ENCODE data around the gene MIB1. TPM values are rescaled to one million over a fixed set of nuclear protein-coding genes. Genes with fewer than 3 reads are reported as not detected.

MIB1 gene
- total RNA-seq, 2 experiments from 2014 or later, result 13.6 to 15.3 TPM

GRCh38 chr18:21701621-21702020, 39.0 kb upstream of the MIB1 start:
- Histone ChIP-seq H3K4me3 (ENCODE audit: low read length) (no peak overlapping the region), H3K36me3 (ENCODE audit: insufficient read depth, low read length) (peaks cover 16% of the 10 kb centered on the region), H3K4me1 (ENCODE audit: insufficient read depth, low read length) (peaks cover 10% of the 10 kb centered on the region), H3K27ac (ENCODE audit: low read depth in 1 of 2, low read length in 2 of 2) (no peak overlapping the region), H3K27me3 (ENCODE audit: control insufficient read depth in 1 of 2, insufficient read depth in 2 of 2, low read length in 2 of 2) (no peaks in the 10 kb centered on the region), H3K9me3 (ENCODE audit: control insufficient read depth in 1 of 2, insufficient read depth in 1 of 2, low read length in 2 of 2) (no peaks in the 10 kb centered on the region)
- no peaks in the 10 kb centered on the region for H3K27me3 Mint-ChIP-seq
- ChIA-PET POLR2A (interaction anchor here (1.0 to 1.3 kb wide), 2 partner anchors 39 to 101 kb away, joined by 3 read pairs; partner anchors contain the start of genes ESCO1 and MIB1), CTCF (interaction anchor here (0.8 to 1.0 kb wide), 2 partner anchors 19 to 101 kb away, joined by 3 to 5 read pairs; partner anchors contain the start of gene ESCO1)
- DNase-seq, result no peak
- ATAC-seq (ENCODE audit: poor library complexity), result no peak
- no peak overlapping the region for H3K27ac Mint-ChIP-seq
- H3K36me3 Mint-ChIP-seq (ENCODE audit: low read depth), result peaks cover 58% of the 10 kb centered on the region
- no peak overlapping the region for H3K4me3 Mint-ChIP-seq
- no peak for TF ChIP-seq CTCF (IDR thresholded peaks at IDR 0.05)
- peaks cover 27% of the 10 kb centered on the region for H3K4me1 Mint-ChIP-seq (ENCODE audit: low read depth)
- intact Hi-C loops (cut with DNase I, micrococcal nuclease), result loop anchor here (2.0 to 10.0 kb wide), 4 partner anchors 15 to 103 kb away; partner anchors contain the start of gene SNRPD1 (in 1 of the 2)
- no peaks in the 10 kb centered on the region for H3K9me3 Mint-ChIP-seq

GRCh38 chr18:21702602-21703001, 38.0 kb upstream of the MIB1 start:
- no peak for TF ChIP-seq CTCF (IDR thresholded peaks at IDR 0.05)
- Histone ChIP-seq H3K9me3 (ENCODE audit: control insufficient read depth in 1 of 2, insufficient read depth in 1 of 2, low read length in 2 of 2) (no peaks in the 10 kb centered on the region), H3K27ac (ENCODE audit: low read depth in 1 of 2, low read length in 2 of 2) (no peak overlapping the region), H3K4me1 (ENCODE audit: insufficient read depth, low read length) (peaks cover 10% of the 10 kb centered on the region), H3K27me3 (ENCODE audit: control insufficient read depth in 1 of 2, insufficient read depth in 2 of 2, low read length in 2 of 2) (no peaks in the 10 kb centered on the region), H3K4me3 (ENCODE audit: low read length) (peak overlapping the region; percentile 93), H3K36me3 (ENCODE audit: insufficient read depth, low read length) (peaks cover 16% of the 10 kb centered on the region)
- DNase-seq, result no peak
- Mint-ChIP-seq H3K4me1 (ENCODE audit: low read depth) (peaks cover 27% of the 10 kb centered on the region), H3K27ac (peak overlapping the region; percentile 96), H3K36me3 (ENCODE audit: low read depth) (peaks cover 54% of the 10 kb centered on the region), H3K4me3 (peak overlapping the region; percentile 97), H3K9me3 (no peaks in the 10 kb centered on the region), H3K27me3 (no peaks in the 10 kb centered on the region)
- POLR2A ChIA-PET, result interaction anchor here (2.5 to 3.1 kb wide), 4 partner anchors 20 to 102 kb away, joined by 13 to 64 read pairs (median 55); partner anchors contain the start of genes ESCO1, MIB1 and SNRPD1
- CTCF ChIA-PET, result interaction anchor here (3.1 kb wide), 1 partner anchor 102 kb away, joined by 17 read pairs; the partner anchor contains the start of gene ESCO1
- intact Hi-C loops (cut with DNase I, micrococcal nuclease), result loop anchor here (2.0 to 10.0 kb wide), 4 partner anchors 16 to 102 kb away; partner anchors contain the start of gene SNRPD1 (in 1 of the 2)
- no peak for ATAC-seq (ENCODE audit: poor library complexity)

- peak overlapping the region; percentile 93 for H3K4me3 ChIP-seq (ENCODE audit: low read length)
- no peaks in the 10 kb centered on the region for H3K9me3 ChIP-seq (ENCODE audit: control insufficient read depth in 1 of 2, insufficient read depth in 1 of 2, low read length in 2 of 2)
- H3K36me3 Mint-ChIP-seq (ENCODE audit: low read depth), result peaks cover 46% of the 10 kb centered on the region
- no peaks in the 10 kb centered on the region for H3K27me3 ChIP-seq (ENCODE audit: control insufficient read depth in 1 of 2, insufficient read depth in 2 of 2, low read length in 2 of 2)
- DNase-seq (peak in 8 of 14 experiments; percentile 8 to 57 (median 26)), ATAC-seq (ENCODE audit: poor library complexity) (no peak)
- peaks cover 27% of the 10 kb centered on the region for H3K4me1 Mint-ChIP-seq (ENCODE audit: low read depth)
- no peaks in the 10 kb centered on the region for H3K9me3 Mint-ChIP-seq
- no peaks in the 10 kb centered on the region for H3K27me3 Mint-ChIP-seq
- peak overlapping the region; percentile 97 for H3K4me3 Mint-ChIP-seq
- H3K27ac Mint-ChIP-seq, result peak overlapping the region; percentile 96
- H3K27ac ChIP-seq (ENCODE audit: low read depth in 1 of 2, low read length in 2 of 2), result peak overlapping the region; percentile 43 to 83
- peaks cover 15% of the 10 kb centered on the region for H3K36me3 ChIP-seq (ENCODE audit: insufficient read depth, low read length)
- POLR2A ChIA-PET, result interaction anchor here (1.2 to 3.1 kb wide), 8 partner anchors 21 to 103 kb away, joined by 3 to 64 read pairs (median 12); partner anchors contain the start of genes ESCO1, MIB1 and SNRPD1
- TF ChIP-seq CTCF (IDR thresholded peaks at IDR 0.05), result no peak
- peaks cover 10% of the 10 kb centered on the region for H3K4me1 ChIP-seq (ENCODE audit: insufficient read depth, low read length)
- intact Hi-C loops (cut with DNase I, micrococcal nuclease), result loop anchor here (2.0 to 10.0 kb wide), 4 partner anchors 17 to 101 kb away; partner anchors contain the start of gene SNRPD1 (in 1 of the 2)
- CTCF ChIA-PET, result interaction anchor here (1.9 to 3.1 kb wide), 2 partner anchors 44 to 103 kb away, joined by 5 to 17 read pairs; partner anchors contain the start of gene ESCO1
Measured at GRCh38 chr18:21703241-21703820, 37.3 kb upstream of the MIB1 start.
